Memory B cell (primary cell): Measurements from ENCODE around the gene ATXN1.
A peak's percentile ranks its signal among the peaks of the same experiment; 100 is the strongest.
"Not testable (repeated sequence)": the region's sequence is repeated elsewhere in the genome, so short reads cannot be mapped to it uniquely, and the experiment has no call there.

Source experiments
- ATAC-seq: fragments of 150-1000 bp; cut with Tn5 transposase; 2 replicates; pipeline ENCODE4 v1.10.0; 2021; ENCODE audit warnings: low read depth, mild to moderate bottlenecking, moderate library complexity
- DNase-seq, 2 donors: peaks; one replicate each; pipeline ENCODE4 v3.0.0; 2022; ENCODE audit warnings: low spot score in 2 of 2
- H3K27ac Mint-ChIP-seq: one replicate; pipeline ENCODE4 v1.8.0; 2022; ENCODE audit warnings: mild to moderate bottlenecking, moderate library complexity, mixed read lengths
- H3K27me3 Mint-ChIP-seq: one replicate; pipeline ENCODE4 v1.8.0; 2022; ENCODE audit warnings: mixed read lengths
- H3K36me3 Mint-ChIP-seq: one replicate; pipeline ENCODE4 v1.8.0; 2022; ENCODE audit warnings: mild to moderate bottlenecking, mixed read lengths
- H3K4me1 Mint-ChIP-seq: one replicate; pipeline ENCODE4 v1.8.0; 2022; ENCODE audit warnings: mixed read lengths
- H3K4me3 Mint-ChIP-seq: one replicate; pipeline ENCODE4 v1.8.0; 2022; ENCODE audit warnings: mild to moderate bottlenecking, moderate library complexity, mixed read lengths
- H3K9me3 Mint-ChIP-seq: one replicate; pipeline ENCODE4 v1.8.0; 2022; ENCODE audit warnings: mixed read lengths

The ATXN1 gene

GRCh38 chr6:16630026-16630643, 131.1 kb downstream of the ATXN1 start:
- Mint-ChIP-seq H3K36me3 (peaks cover 6% of the 10 kb centered on the region), H3K27ac (no peak overlapping the region), H3K27me3 (no peaks in the 10 kb centered on the region), H3K4me1 (peaks cover 14% of the 10 kb centered on the region), H3K9me3 (peaks cover 3% of the 10 kb centered on the region), H3K4me3 (no peak overlapping the region)
- no peak for ATAC-seq
- no peak for DNase-seq

DNA sequence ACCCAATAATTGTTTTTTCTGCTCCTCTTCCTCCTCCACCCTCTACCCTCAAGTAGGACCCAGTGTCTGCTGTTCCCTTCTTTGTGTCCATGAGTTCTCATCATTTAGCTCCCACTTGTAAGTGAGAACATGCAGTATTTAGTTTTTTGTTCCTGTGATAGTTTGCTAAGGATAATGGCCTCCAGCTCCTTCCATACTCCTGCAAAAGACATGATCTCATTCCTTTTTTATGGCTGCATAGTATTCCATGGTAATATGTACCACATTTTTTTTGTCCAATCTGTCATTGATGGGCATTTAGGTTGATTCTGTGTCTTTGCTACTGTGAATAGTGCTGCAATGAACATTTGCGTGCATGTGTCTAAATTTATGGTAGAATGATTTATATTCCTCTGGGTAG, 132.7 kb downstream of the ATXN1 start:
- H3K36me3 Mint-ChIP-seq, DNase-seq, ATAC-seq, H3K27me3 Mint-ChIP-seq, H3K4me3 Mint-ChIP-seq, H3K9me3 Mint-ChIP-seq: not testable (repeated sequence)
- Mint-ChIP-seq H3K4me1 (peaks cover 13% of the 10 kb centered on the region), H3K27ac (peak overlapping the region; percentile 58)

DNA sequence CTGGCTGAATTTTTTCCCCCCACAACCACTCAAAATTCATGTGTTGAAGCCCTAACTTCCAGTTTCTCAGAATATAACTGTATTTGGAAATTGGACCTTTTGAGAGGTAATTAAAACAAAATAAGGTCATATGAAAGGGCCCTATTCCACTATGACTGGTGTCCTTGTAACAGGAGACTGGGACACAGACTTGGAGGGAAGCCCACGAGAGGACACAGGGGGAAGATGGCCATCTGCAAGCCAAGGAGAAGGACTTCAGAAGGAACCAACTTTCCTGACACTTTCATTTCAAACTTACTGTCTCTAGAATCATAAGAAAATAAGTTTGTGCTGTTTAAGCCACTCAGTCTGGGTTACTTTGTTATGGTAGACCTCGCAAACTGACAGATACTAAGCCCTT, 134.6 kb downstream of the ATXN1 start:
- ATAC-seq = no peak
- H3K4me3 Mint-ChIP-seq = no peak overlapping the region
- H3K36me3 Mint-ChIP-seq = peaks cover 8% of the 10 kb centered on the region
- no peaks in the 10 kb centered on the region for H3K27me3 Mint-ChIP-seq
- peaks cover 12% of the 10 kb centered on the region for H3K4me1 Mint-ChIP-seq
- no peak for DNase-seq
- no peak overlapping the region for H3K27ac Mint-ChIP-seq
- peaks cover 3% of the 10 kb centered on the region for H3K9me3 Mint-ChIP-seq

- peaks cover 8% of the 10 kb centered on the region for H3K36me3 Mint-ChIP-seq
- peak overlapping the region; percentile 41 for H3K27ac Mint-ChIP-seq
- no peak for DNase-seq
- ATAC-seq = peak; percentile 49
- no peak overlapping the region for H3K4me3 Mint-ChIP-seq
- no peaks in the 10 kb centered on the region for H3K27me3 Mint-ChIP-seq
- H3K9me3 Mint-ChIP-seq = peaks cover 3% of the 10 kb centered on the region
- H3K4me1 Mint-ChIP-seq = peaks cover 7% of the 10 kb centered on the region
Observed at GRCh38 chr6:16625291-16626265, 135.7 kb downstream of the ATXN1 start.

GRCh38 chr6:16624636-16625290, 136.5 kb downstream of the ATXN1 start:
- Mint-ChIP-seq H3K4me3 (no peak overlapping the region), H3K27ac (peak overlapping the region; percentile 41), H3K9me3 (peaks cover 3% of the 10 kb centered on the region), H3K4me1 (peaks cover 9% of the 10 kb centered on the region), H3K27me3 (no peaks in the 10 kb centered on the region), H3K36me3 (peaks cover 4% of the 10 kb centered on the region)
- ATAC-seq (no peak), DNase-seq (no peak)

- DNase-seq (no peak), ATAC-seq (no peak)
- Mint-ChIP-seq H3K4me1 (peaks cover 11% of the 10 kb centered on the region), H3K36me3 (peaks cover 4% of the 10 kb centered on the region), H3K9me3 (peaks cover 3% of the 10 kb centered on the region), H3K27ac (peak overlapping the region; percentile 51), H3K4me3 (no peak overlapping the region), H3K27me3 (no peaks in the 10 kb centered on the region)
Observed at GRCh38 chr6:16623731-16624130, 137.5 kb downstream of the ATXN1 start.

- Mint-ChIP-seq H3K27me3 (no peaks in the 10 kb centered on the region), H3K4me1 (peaks cover 11% of the 10 kb centered on the region), H3K9me3 (no peaks in the 10 kb centered on the region), H3K27ac (peak overlapping the region; percentile 51), H3K4me3 (no peak overlapping the region), H3K36me3 (peaks cover 4% of the 10 kb centered on the region)
- no peak for ATAC-seq
- no peak for DNase-seq
Observed at GRCh38 chr6:16623029-16623653, 138.1 kb downstream of the ATXN1 start.

- ATAC-seq = no peak
- no peaks in the 10 kb centered on the region for H3K9me3 Mint-ChIP-seq
- peak overlapping the region; percentile 11 for H3K27ac Mint-ChIP-seq
- no peaks in the 10 kb centered on the region for H3K27me3 Mint-ChIP-seq
- peaks cover 4% of the 10 kb centered on the region for H3K36me3 Mint-ChIP-seq
- DNase-seq = no peak
- H3K4me3 Mint-ChIP-seq = no peak overlapping the region
- H3K4me1 Mint-ChIP-seq = peaks cover 11% of the 10 kb centered on the region
Observed at GRCh38 chr6:16622193-16622592, 139.1 kb downstream of the ATXN1 start.

- Mint-ChIP-seq H3K27me3 (no peaks in the 10 kb centered on the region), H3K27ac (peak overlapping the region; percentile 51), H3K4me1 (peaks cover 11% of the 10 kb centered on the region), H3K36me3 (peaks cover 4% of the 10 kb centered on the region), H3K9me3 (no peaks in the 10 kb centered on the region), H3K4me3 (no peak overlapping the region)
- DNase-seq (no peak), ATAC-seq (no peak)
Observed at GRCh38 chr6:16621002-16621401, 140.3 kb downstream of the ATXN1 start.

- no peaks in the 10 kb centered on the region for H3K9me3 Mint-ChIP-seq
- H3K4me3 Mint-ChIP-seq = no peak overlapping the region
- H3K27ac Mint-ChIP-seq = peak overlapping the region; percentile 51
- no peaks in the 10 kb centered on the region for H3K27me3 Mint-ChIP-seq
- peak; percentile 35 for ATAC-seq
- peaks cover 11% of the 10 kb centered on the region for H3K4me1 Mint-ChIP-seq
- peaks cover 4% of the 10 kb centered on the region for H3K36me3 Mint-ChIP-seq
- DNase-seq = no peak
Observed at GRCh38 chr6:16619777-16620176, 141.5 kb downstream of the ATXN1 start.

- ATAC-seq = no peak
- no peaks in the 10 kb centered on the region for H3K9me3 Mint-ChIP-seq
Observed at GRCh38 chr6:16618962-16619361, 142.3 kb downstream of the ATXN1 start.

DNA sequence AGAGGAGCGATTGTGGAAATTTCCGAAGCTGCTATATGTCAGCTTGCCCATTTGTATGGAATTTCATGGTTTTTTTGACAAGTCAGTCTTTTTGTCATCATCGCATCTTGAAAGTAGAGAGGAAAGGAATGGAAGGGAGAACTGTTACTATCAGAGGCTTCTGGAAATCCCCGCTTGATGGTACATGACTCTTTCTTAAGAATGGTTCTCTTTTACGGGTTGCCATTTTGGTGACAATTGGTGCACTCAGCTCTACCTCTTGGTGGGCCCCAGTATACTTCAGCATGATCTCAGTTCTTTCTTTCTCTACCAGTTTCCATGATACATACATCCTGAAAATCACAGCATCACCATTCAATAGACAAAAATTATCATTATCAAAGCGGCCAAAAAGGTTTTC, 146.0 kb downstream of the ATXN1 start:
- not testable (repeated sequence) for H3K27me3 Mint-ChIP-seq, ATAC-seq, H3K9me3 Mint-ChIP-seq, H3K36me3 Mint-ChIP-seq, H3K4me3 Mint-ChIP-seq, H3K27ac Mint-ChIP-seq, DNase-seq, H3K4me1 Mint-ChIP-seq

More at GRCh38 chr6:16618962-16619361, 142.3 kb downstream of the ATXN1 start:
- no peak overlapping the region for H3K4me3 Mint-ChIP-seq
- no peak overlapping the region for H3K27ac Mint-ChIP-seq
- peaks cover 4% of the 10 kb centered on the region for H3K36me3 Mint-ChIP-seq
- DNase-seq = no peak
- no peaks in the 10 kb centered on the region for H3K27me3 Mint-ChIP-seq
- H3K4me1 Mint-ChIP-seq = peaks cover 11% of the 10 kb centered on the region

DNA sequence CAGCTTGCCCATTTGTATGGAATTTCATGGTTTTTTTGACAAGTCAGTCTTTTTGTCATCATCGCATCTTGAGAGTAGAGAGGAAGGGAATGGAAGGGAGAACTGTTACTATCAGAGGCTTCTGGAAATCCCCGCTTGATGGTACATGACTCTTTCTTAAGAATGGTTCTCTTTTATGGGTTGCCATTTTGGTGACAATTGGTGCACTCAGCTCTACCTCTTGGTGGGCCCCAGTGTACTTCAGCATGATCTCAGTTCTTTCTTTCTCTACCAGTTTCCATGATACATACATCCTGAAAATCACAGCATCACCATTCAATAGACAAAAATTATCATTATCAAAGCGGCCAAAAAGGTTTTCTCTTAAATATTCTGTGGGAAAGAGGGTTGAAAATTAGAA, 147.1 kb downstream of the ATXN1 start:
- not testable (repeated sequence) for H3K4me1 Mint-ChIP-seq, ATAC-seq, H3K27me3 Mint-ChIP-seq, H3K27ac Mint-ChIP-seq, DNase-seq, H3K9me3 Mint-ChIP-seq, H3K4me3 Mint-ChIP-seq, H3K36me3 Mint-ChIP-seq

- not testable (repeated sequence) for ATAC-seq, H3K9me3 Mint-ChIP-seq, H3K27ac Mint-ChIP-seq, H3K27me3 Mint-ChIP-seq, DNase-seq, H3K4me1 Mint-ChIP-seq, H3K36me3 Mint-ChIP-seq, H3K4me3 Mint-ChIP-seq
Observed at GRCh38 chr6:16613504-16613903, 147.8 kb downstream of the ATXN1 start.
